ENCODE data around the gene WDR45B. TPM values are rescaled to one million over a fixed set of nuclear protein-coding genes. Genes with fewer than 3 reads are reported as not detected.
"Not testable (repeated sequence)": the region's sequence is repeated elsewhere in the genome, so short reads cannot be mapped to it uniquely, and the experiment has no call there.

Gene WDR45B
- total and polyA plus RNA-seq, 2 donors (not counting 3 experiments of a cell fraction or from before 2014, with no cell fraction given) = 62.0 to 76.7 TPM

DNA sequence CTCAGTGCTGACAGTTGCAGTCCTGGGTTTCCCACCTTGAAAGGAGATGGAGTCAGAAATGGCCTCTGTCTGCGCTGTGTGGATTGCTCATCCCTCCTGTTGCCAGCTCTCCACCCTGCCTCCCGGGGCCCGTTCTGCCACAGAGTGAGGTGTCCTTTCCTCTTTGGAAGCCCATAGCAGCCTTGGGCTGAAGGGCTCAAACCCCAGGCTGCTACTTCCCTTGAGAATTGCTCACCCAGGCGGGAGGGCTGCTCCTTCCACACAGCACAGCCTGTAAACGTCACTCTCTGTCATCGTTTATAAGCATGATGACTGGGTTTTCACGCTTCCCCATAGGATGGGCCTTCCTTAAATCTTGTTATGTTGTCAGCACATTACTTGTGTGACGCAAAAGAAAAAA, 66.0 kb downstream of the WDR45B start:
- H3K9me3 ChIP-seq (replicated peaks; ENCODE audit: control insufficient read depth, insufficient read depth, low read length) = no peaks in the 10 kb centered on the region
- peaks cover 5% of the 10 kb centered on the region for H3K79me2 ChIP-seq (ENCODE audit: control insufficient read depth, insufficient read depth, low read length)
- H4K20me1 ChIP-seq (replicated peaks; ENCODE audit: control insufficient read depth, extremely low read depth, insufficient read depth, low read length) = no peaks in the 10 kb centered on the region
- no peak overlapping the region for H3K9ac ChIP-seq (replicated peaks; ENCODE audit: extremely low read depth, insufficient read depth, low read length)
- H3K27me3 ChIP-seq (ENCODE audit: control insufficient read depth in 2 of 2, insufficient read depth in 2 of 2, low read length in 2 of 2) = no peaks in the 10 kb centered on the region
- no peak for FAIRE-seq
- CTCF ChIA-PET = no interaction called here
- H3K36me3 ChIP-seq (ENCODE audit: control insufficient read depth in 2 of 2, extremely low read depth in 1 of 2, insufficient read depth in 2 of 2, low read length in 2 of 2) = peaks cover 7 to 20% of the 10 kb centered on the region in 2 experiments
- no peak overlapping the region for H3K27ac ChIP-seq (ENCODE audit: insufficient read depth, low read depth, low read length)
- POLR2A ChIA-PET = no interaction called here
- no TSS peak for BruUV-seq (replicated peaks)
- H3K4me1 ChIP-seq (ENCODE audit: control insufficient read depth, extremely low read depth, insufficient read depth, low read length) = no peaks in the 10 kb centered on the region
- no peak overlapping the region for H3K4me3 ChIP-seq (replicated peaks in 1 of 3; ENCODE audit: insufficient read depth in 1 of 3, low read depth in 1 of 3, low read length in 3 of 3)
- H3K4me2 ChIP-seq (ENCODE audit: insufficient read depth, low read length) = no peak overlapping the region
- H3K9me1 ChIP-seq (replicated peaks; ENCODE audit: control insufficient read depth, extremely low read depth, insufficient read depth, low read length) = no peaks in the 10 kb centered on the region
- TF ChIP-seq FOS (IDR thresholded peaks at IDR 0.05; ENCODE audit: borderline replicate concordance, insufficient read depth, low read length) (no peak), EZH2 (IDR thresholded peaks at IDR 0.05; ENCODE audit: borderline replicate concordance, low read depth, low read length, severe bottlenecking) (no peak), POLR2AphosphoS5 (IDR thresholded peaks at IDR 0.05; ENCODE audit: insufficient read depth, low read depth, low read length) (no peak), JUN (IDR thresholded peaks at IDR 0.05; ENCODE audit: borderline replicate concordance, insufficient read depth, insufficient read length, low read depth) (no peak), POLR2A (IDR thresholded peaks at IDR 0.05; ENCODE audit: low read depth, low read length) (no peak), GATA2 (IDR thresholded peaks at IDR 0.05; ENCODE audit: insufficient read depth, insufficient read length, low read depth, low read length) (no peak), MYC (IDR thresholded peaks at IDR 0.05; ENCODE audit: low read depth, low read length) (no peak), MAX (IDR thresholded peaks at IDR 0.05; ENCODE audit: insufficient read depth, insufficient read length) (no peak)
- TF ChIP-seq, protein P1, sequence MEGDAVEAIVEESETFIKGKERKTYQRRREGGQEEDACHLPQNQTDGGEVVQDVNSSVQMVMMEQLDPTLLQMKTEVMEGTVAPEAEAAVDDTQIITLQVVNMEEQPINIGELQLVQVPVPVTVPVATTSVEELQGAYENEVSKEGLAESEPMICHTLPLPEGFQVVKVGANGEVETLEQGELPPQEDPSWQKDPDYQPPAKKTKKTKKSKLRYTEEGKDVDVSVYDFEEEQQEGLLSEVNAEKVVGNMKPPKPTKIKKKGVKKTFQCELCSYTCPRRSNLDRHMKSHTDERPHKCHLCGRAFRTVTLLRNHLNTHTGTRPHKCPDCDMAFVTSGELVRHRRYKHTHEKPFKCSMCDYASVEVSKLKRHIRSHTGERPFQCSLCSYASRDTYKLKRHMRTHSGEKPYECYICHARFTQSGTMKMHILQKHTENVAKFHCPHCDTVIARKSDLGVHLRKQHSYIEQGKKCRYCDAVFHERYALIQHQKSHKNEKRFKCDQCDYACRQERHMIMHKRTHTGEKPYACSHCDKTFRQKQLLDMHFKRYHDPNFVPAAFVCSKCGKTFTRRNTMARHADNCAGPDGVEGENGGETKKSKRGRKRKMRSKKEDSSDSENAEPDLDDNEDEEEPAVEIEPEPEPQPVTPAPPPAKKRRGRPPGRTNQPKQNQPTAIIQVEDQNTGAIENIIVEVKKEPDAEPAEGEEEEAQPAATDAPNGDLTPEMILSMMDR (IDR thresholded peaks at IDR 0.05; ENCODE audit: extremely low read depth in 1 of 2, insufficient read depth in 1 of 2, low read depth in 1 of 2, low read length in 2 of 2) = no peak
- no peak for DNase-seq (ENCODE audit: low read depth, low spot score)
- intact Hi-C loops (cut with micrococcal nuclease) (no loop called here), dilution Hi-C loops (cut with MboI; ENCODE audit: extremely low pct_ligation_motif_present, low sequenced_read_pairs) (no loop called here)
- no peak overlapping the region for H2AFZ ChIP-seq (ENCODE audit: low read depth, low read length)

DNA sequence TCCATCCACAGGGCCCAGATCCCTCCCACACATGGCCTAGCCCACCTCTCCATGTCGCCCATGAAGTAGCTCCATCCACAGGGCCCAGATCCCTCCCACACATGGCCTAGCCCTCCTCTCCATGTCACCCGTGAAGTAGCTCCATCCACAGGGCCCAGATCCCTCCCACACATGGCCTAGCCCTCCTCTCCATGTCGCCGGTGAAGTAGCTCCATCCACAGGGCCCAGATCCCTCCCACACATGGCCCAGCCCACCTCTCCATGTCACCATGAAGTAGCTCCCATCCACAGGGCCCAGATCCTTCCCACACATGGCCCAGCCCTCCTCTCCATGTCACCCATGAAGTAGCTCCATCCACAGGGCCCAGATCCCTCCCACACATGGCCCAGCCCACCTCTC, 68.3 kb downstream of the WDR45B start:
- BruUV-seq (replicated peaks); intact Hi-C loops (cut with micrococcal nuclease); CTCF ChIA-PET: not testable (repeated sequence)

More for the DNA sequence above, 68.3 kb downstream of the WDR45B start:
- dilution Hi-C loops (cut with MboI; ENCODE audit: extremely low pct_ligation_motif_present, low sequenced_read_pairs); H3K9ac ChIP-seq (replicated peaks; ENCODE audit: extremely low read depth, insufficient read depth, low read length); FAIRE-seq; H3K4me2 ChIP-seq (ENCODE audit: insufficient read depth, low read length); H4K20me1 ChIP-seq (replicated peaks; ENCODE audit: control insufficient read depth, extremely low read depth, insufficient read depth, low read length); H3K79me2 ChIP-seq (ENCODE audit: control insufficient read depth, insufficient read depth, low read length); POLR2A ChIA-PET; H3K4me3 ChIP-seq (replicated peaks in 1 of 3; ENCODE audit: insufficient read depth in 1 of 3, low read depth in 1 of 3, low read length in 3 of 3); H3K27me3 ChIP-seq (ENCODE audit: control insufficient read depth in 2 of 2, insufficient read depth in 2 of 2, low read length in 2 of 2); H3K27ac ChIP-seq (ENCODE audit: insufficient read depth, low read depth, low read length); DNase-seq (ENCODE audit: low read depth, low spot score); H3K4me1 ChIP-seq (ENCODE audit: control insufficient read depth, extremely low read depth, insufficient read depth, low read length); H3K9me3 ChIP-seq (replicated peaks; ENCODE audit: control insufficient read depth, insufficient read depth, low read length); H2AFZ ChIP-seq (ENCODE audit: low read depth, low read length); H3K9me1 ChIP-seq (replicated peaks; ENCODE audit: control insufficient read depth, extremely low read depth, insufficient read depth, low read length): not testable (repeated sequence)
- H3K36me3 ChIP-seq (ENCODE audit: control insufficient read depth in 2 of 2, extremely low read depth in 1 of 2, insufficient read depth in 2 of 2, low read length in 2 of 2) = peaks cover 10 to 21% of the 10 kb centered on the region in 2 experiments
